BLaER1 (cell line): ENCODE measurements around the gene SRMS.
"Not testable (repeated sequence)": the region's sequence is repeated elsewhere in the genome, so short reads cannot be mapped to it uniquely, and the experiment has no call there.

Source experiments
- H3K27ac ChIP-seq: shearing (Covaris generic); formaldehyde crosslinking; 2 replicates; pipeline ENCODE4 v1.8.1; 2022
- H3K27me3 ChIP-seq: shearing (Covaris generic); formaldehyde crosslinking; 2 replicates; pipeline ENCODE4 v1.8.1; 2022
- H3K36me3 ChIP-seq: shearing (Covaris generic); formaldehyde crosslinking; 2 replicates; pipeline ENCODE4 v1.8.1; 2022
- H3K4me1 ChIP-seq: shearing (Covaris generic); formaldehyde crosslinking; 2 replicates; pipeline ENCODE4 v1.8.1; 2022
- H3K4me2 ChIP-seq: shearing (Covaris generic); formaldehyde crosslinking; 2 replicates; pipeline ENCODE4 v1.8.1; 2022
- H3K4me3 ChIP-seq: shearing (Covaris generic); formaldehyde crosslinking; 2 replicates; pipeline ENCODE4 v1.8.1; 2022
- H3K9ac ChIP-seq: shearing (Covaris generic); formaldehyde crosslinking; 2 replicates; pipeline ENCODE4 v1.8.1; 2022
- H3K9me3 ChIP-seq: shearing (Covaris generic); formaldehyde crosslinking; 2 replicates; pipeline ENCODE4 v1.8.1; 2022
- H4K20me1 ChIP-seq: shearing (Covaris generic); formaldehyde crosslinking; 2 replicates; pipeline ENCODE4 v1.8.1; 2022
- Cebpa-rat ChIP-seq: shearing (Covaris generic); IDR thresholded peaks from 2 replicates; pipeline ENCODE4 v1.8.1; 2022

The SRMS gene

GRCh38 chr20:63522091-63522868, 25.3 kb downstream of the SRMS start:
- Histone ChIP-seq H3K9ac (peak overlapping the region; percentile 45; the same call in 1 of the 2 replicates), H3K4me1 (peaks cover 66% of the 10 kb centered on the region), H3K4me3 (peak overlapping the region; percentile 36; the same call in 1 of the 2 replicates), H3K27ac (peak overlapping the region; percentile 35; the same call in 1 of the 2 replicates), H4K20me1 (peaks cover 57% of the 10 kb centered on the region), H3K27me3 (no peaks in the 10 kb centered on the region), H3K4me2 (peak overlapping the region; percentile 99), H3K36me3 (peaks cover 21% of the 10 kb centered on the region), H3K9me3 (peaks cover 11% of the 10 kb centered on the region)
- TF ChIP-seq Cebpa-rat: no peak

GRCh38 chr20:63521602-63522001, 25.9 kb downstream of the SRMS start:
- Histone ChIP-seq H3K36me3 (peaks cover 21% of the 10 kb centered on the region), H3K9me3 (peaks cover 11% of the 10 kb centered on the region), H3K27ac (peak overlapping the region; percentile 90), H3K4me1 (peaks cover 66% of the 10 kb centered on the region), H3K4me2 (peak overlapping the region; percentile 99), H3K9ac (peak overlapping the region; percentile 92), H3K27me3 (no peaks in the 10 kb centered on the region), H3K4me3 (peak overlapping the region; percentile 78), H4K20me1 (peaks cover 52% of the 10 kb centered on the region)
- no peak for TF ChIP-seq Cebpa-rat

- Histone ChIP-seq H3K27ac (peak overlapping the region; percentile 90), H3K4me3 (peak overlapping the region; percentile 78), H3K4me1 (peaks cover 64% of the 10 kb centered on the region), H3K4me2 (peak overlapping the region; percentile 99), H3K27me3 (no peaks in the 10 kb centered on the region), H3K9ac (peak overlapping the region; percentile 92), H3K36me3 (peaks cover 21% of the 10 kb centered on the region), H3K9me3 (peaks cover 11% of the 10 kb centered on the region), H4K20me1 (peaks cover 47% of the 10 kb centered on the region)
- TF ChIP-seq Cebpa-rat: no peak
Observed at GRCh38 chr20:63520934-63521601, 26.5 kb downstream of the SRMS start.

GRCh38 chr20:63520504-63520933, 27.0 kb downstream of the SRMS start, which contains the start of gene PPDPF:
PPDPF (plus strand) TSS chr20:63520765; CDS start chr20:63521309, 544 bp downstream.
- Histone ChIP-seq H3K27ac (peak within 1 kb of the TSS; percentile 90), H3K4me3 (peak within 1 kb of the TSS; percentile 78), H3K4me2 (peak within 1 kb of the TSS; percentile 99), H3K27me3 (no peaks in the 10 kb centered on the region), H3K4me1 (peaks cover 59% of the 10 kb centered on the region), H3K9ac (peak within 1 kb of the TSS; percentile 92), H3K9me3 (peaks cover 13% of the 10 kb centered on the region), H4K20me1 (peaks cover 41% of the 10 kb centered on the region), H3K36me3 (peaks cover 21% of the 10 kb centered on the region)
- no peak for TF ChIP-seq Cebpa-rat

GRCh38 chr20:63519668-63520503, 27.7 kb downstream of the SRMS start:
- no peaks in the 10 kb centered on the region for H3K27me3 ChIP-seq

GRCh38 chr20:63518946-63519667, 28.4 kb downstream of the SRMS start:
- H3K9ac ChIP-seq: peak overlapping the region; percentile 92
- peaks cover 21% of the 10 kb centered on the region for H3K36me3 ChIP-seq
- peaks cover 25% of the 10 kb centered on the region for H3K9me3 ChIP-seq
- no peak for TF ChIP-seq Cebpa-rat
- H3K27me3 ChIP-seq: no peaks in the 10 kb centered on the region
- peaks cover 54% of the 10 kb centered on the region for H3K4me1 ChIP-seq
- peak overlapping the region; percentile 90 for H3K27ac ChIP-seq
- peak overlapping the region; percentile 78 for H3K4me3 ChIP-seq
- H3K4me2 ChIP-seq: peak overlapping the region; percentile 95
- H4K20me1 ChIP-seq: peaks cover 28% of the 10 kb centered on the region

More at GRCh38 chr20:63519668-63520503, 27.7 kb downstream of the SRMS start:
- Histone ChIP-seq H3K4me2 (peak overlapping the region; percentile 95), H3K4me3 (peak overlapping the region; percentile 78), H3K9me3 (peaks cover 17% of the 10 kb centered on the region), H3K9ac (peak overlapping the region; percentile 92), H4K20me1 (peaks cover 35% of the 10 kb centered on the region), H3K4me1 (peaks cover 54% of the 10 kb centered on the region), H3K36me3 (peaks cover 21% of the 10 kb centered on the region), H3K27ac (peak overlapping the region; percentile 90)
- no peak for TF ChIP-seq Cebpa-rat

- H3K9me3 ChIP-seq: peaks cover 24% of the 10 kb centered on the region
- H3K27ac ChIP-seq: no peak overlapping the region
- H3K27me3 ChIP-seq: no peaks in the 10 kb centered on the region
- no peak for TF ChIP-seq Cebpa-rat
- peak overlapping the region; percentile 95 for H3K4me2 ChIP-seq
- peaks cover 23% of the 10 kb centered on the region for H4K20me1 ChIP-seq
- H3K9ac ChIP-seq: no peak overlapping the region
- H3K4me1 ChIP-seq: peaks cover 52% of the 10 kb centered on the region
- peaks cover 14% of the 10 kb centered on the region for H3K36me3 ChIP-seq
- H3K4me3 ChIP-seq: no peak overlapping the region
Observed at GRCh38 chr20:63518351-63518861, 29.1 kb downstream of the SRMS start.

- H3K9ac ChIP-seq: no peak overlapping the region
- H3K27ac ChIP-seq: no peak overlapping the region
- no peak overlapping the region for H3K4me3 ChIP-seq
- no peaks in the 10 kb centered on the region for H3K27me3 ChIP-seq
- H3K4me2 ChIP-seq: peak overlapping the region; percentile 95
- peaks cover 21% of the 10 kb centered on the region for H3K9me3 ChIP-seq
- peaks cover 46% of the 10 kb centered on the region for H3K4me1 ChIP-seq
- peaks cover 8% of the 10 kb centered on the region for H3K36me3 ChIP-seq
- peaks cover 17% of the 10 kb centered on the region for H4K20me1 ChIP-seq
- TF ChIP-seq Cebpa-rat: no peak
Observed at GRCh38 chr20:63517376-63518309, 29.9 kb downstream of the SRMS start.

GRCh38 chr20:63514520-63514919, 33.0 kb downstream of the SRMS start:
- Histone ChIP-seq H3K4me1 (peaks cover 36% of the 10 kb centered on the region), H3K9me3 (peaks cover 23% of the 10 kb centered on the region)
- H3K36me3 ChIP-seq, H3K27ac ChIP-seq, H3K4me2 ChIP-seq, H3K27me3 ChIP-seq, H3K4me3 ChIP-seq, H3K9ac ChIP-seq, H4K20me1 ChIP-seq: not testable (repeated sequence)
